ENCODE measurements around the gene ZNF445.

ZNF445 gene

DNA sequence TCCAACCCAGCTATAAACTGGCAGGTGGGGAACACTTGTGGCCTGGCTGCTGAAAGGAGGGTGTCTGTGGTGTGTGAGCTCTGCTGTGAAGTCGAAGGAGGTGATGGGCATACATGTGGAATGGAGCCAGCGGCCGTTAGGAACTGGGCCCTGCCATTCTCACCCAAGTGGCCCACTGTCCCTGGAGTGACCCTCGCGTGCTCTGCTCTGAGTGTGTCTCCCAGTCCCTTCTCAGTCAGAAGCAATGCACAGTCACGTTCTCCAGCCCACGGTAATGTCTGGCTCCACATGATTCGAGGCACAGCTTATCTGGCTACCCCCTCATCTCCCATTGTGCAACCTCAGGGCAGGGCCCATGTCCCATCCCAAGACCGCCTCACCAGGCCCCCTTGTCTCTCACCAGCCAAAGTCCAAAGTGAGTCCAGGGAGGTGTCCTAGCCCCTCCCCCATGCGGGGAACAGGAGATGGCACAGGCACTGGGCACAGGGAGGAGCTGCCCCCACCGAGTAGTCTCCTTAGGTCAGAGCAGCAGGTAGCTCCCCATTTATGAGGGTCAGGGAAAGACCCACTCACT, 62.9 kb downstream of the ZNF445 start:
- H3K4me3 ChIP-seq (ENCODE audit: low read depth, low read length), result no peak overlapping the region
- TF ChIP-seq, protein P1, sequence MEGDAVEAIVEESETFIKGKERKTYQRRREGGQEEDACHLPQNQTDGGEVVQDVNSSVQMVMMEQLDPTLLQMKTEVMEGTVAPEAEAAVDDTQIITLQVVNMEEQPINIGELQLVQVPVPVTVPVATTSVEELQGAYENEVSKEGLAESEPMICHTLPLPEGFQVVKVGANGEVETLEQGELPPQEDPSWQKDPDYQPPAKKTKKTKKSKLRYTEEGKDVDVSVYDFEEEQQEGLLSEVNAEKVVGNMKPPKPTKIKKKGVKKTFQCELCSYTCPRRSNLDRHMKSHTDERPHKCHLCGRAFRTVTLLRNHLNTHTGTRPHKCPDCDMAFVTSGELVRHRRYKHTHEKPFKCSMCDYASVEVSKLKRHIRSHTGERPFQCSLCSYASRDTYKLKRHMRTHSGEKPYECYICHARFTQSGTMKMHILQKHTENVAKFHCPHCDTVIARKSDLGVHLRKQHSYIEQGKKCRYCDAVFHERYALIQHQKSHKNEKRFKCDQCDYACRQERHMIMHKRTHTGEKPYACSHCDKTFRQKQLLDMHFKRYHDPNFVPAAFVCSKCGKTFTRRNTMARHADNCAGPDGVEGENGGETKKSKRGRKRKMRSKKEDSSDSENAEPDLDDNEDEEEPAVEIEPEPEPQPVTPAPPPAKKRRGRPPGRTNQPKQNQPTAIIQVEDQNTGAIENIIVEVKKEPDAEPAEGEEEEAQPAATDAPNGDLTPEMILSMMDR (IDR thresholded peaks at IDR 0.05; ENCODE audit: borderline replicate concordance, insufficient read depth, low read depth, low read length), result no peak

DNA sequence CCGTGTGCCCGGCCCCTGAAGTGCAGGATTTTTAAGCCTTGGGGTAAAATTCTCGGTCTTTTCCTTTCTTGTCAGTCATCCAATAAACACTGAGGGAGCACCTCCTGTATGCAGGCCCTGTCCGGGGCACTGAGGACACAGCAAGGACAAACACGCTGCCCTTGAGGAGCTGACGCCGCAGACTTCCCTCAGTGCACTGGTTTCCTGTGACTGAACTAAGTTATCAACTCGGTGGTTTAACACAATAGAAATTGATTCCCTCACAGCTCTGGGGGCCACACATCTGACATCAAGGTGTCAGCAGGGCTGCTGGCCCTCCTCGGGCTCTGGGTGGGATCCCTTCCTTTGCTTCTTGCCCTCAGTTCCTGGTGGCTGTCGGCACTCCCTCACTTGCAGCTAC, 65.1 kb downstream of the ZNF445 start:
- H3K4me3 ChIP-seq (ENCODE audit: low read depth, low read length), result no peak overlapping the region
- TF ChIP-seq, protein P1 (IDR thresholded peaks at IDR 0.05; ENCODE audit: borderline replicate concordance, insufficient read depth, low read depth, low read length), result no peak

DNA sequence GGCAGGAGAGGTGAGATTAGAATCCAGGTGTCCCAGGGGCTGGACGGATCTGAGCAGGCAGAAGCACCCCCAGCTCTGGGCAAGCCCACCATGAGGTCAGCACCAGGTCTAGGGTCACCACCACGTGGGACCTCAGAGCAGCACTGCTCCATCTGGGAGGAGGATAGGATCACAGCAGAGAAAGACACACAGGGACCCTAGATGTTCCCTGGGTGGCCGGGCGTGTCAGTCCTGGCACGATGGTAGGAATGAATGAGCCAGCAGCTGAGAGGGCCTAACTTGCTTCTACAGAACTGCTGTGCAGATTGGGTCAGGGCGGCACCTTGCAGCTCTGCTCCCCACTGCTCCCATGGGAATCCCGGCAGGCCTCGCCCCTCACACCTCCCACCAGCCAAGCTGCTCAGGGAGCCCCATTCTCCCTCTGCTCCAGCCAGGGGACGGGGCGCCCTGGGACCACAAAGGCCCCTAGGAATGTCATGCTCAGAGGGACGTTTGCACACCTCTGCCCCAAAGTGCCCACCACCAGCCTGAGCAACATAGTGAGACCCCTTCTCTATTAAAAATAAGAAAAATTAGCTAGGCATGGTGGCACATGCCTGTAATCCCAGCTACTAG, 66.3 kb downstream of the ZNF445 start:
- H3K4me3 ChIP-seq (ENCODE audit: low read depth, low read length), result no peak overlapping the region
- TF ChIP-seq, protein P1 (IDR thresholded peaks at IDR 0.05; ENCODE audit: borderline replicate concordance, insufficient read depth, low read depth, low read length), result no peak

DNA sequence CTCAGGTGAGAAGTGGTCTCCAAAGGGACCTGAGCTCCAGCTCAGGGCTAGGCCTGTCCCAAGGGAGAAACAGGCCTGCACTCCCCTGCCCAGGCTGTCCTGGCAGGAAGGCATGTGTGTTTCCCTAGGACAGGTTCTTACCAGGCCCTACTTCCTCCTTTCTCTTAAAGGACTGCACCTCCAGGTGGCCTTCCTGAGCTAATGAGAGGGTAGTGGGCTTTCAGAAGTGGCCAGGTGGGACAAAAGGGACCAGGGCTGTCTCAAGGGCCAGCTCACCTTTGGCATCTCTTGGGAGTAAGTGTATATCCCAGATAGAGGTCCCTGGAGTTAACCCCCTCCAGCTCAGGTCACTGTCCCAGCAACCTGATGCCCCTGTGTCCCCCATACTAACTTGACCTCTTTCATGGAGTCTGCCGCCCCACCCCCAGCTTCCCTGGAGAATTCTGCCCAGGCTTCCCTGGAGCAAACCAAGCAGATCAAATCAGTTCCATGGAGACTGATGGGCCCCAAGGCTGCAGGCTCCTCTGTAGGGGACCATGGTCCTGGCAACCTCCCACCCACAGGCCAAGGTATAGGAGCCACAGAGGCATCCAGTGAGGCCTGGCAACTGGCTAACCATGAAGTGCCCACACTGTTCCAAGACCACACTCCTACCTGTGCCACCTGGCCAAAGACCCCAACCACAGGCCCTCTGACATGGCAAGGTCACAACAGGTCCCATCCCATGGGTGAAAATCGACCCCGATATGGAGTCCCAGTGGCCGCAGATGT, 67.6 kb downstream of the ZNF445 start:
- H3K4me3 ChIP-seq (ENCODE audit: low read depth, low read length), result no peak overlapping the region
- TF ChIP-seq, protein P1 (IDR thresholded peaks at IDR 0.05; ENCODE audit: borderline replicate concordance, insufficient read depth, low read depth, low read length), result no peak

DNA sequence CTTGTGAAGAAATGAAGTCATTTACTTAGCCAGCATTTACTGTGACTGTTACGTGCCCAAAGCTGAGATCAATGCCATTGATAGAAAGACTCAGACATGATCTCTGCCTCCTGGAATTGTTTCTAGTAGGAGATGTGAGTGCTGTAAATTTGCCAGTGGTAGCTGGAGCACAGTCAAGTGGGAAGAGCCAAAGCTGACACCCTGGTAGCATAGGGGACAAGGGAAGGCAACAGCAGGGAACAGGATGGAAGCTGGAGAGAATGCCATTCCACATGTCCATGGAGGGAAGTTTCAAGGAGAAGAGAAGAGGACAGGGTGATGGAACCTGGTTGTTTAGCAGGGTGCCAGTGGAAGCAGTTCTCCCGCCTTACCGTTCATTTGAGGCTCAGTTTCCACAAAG, 74.9 kb downstream of the ZNF445 start:
- TF ChIP-seq, protein P1 (IDR thresholded peaks at IDR 0.05; ENCODE audit: borderline replicate concordance, insufficient read depth, low read depth, low read length), result no peak
- H3K4me3 ChIP-seq (ENCODE audit: low read depth, low read length), result no peak overlapping the region

DNA sequence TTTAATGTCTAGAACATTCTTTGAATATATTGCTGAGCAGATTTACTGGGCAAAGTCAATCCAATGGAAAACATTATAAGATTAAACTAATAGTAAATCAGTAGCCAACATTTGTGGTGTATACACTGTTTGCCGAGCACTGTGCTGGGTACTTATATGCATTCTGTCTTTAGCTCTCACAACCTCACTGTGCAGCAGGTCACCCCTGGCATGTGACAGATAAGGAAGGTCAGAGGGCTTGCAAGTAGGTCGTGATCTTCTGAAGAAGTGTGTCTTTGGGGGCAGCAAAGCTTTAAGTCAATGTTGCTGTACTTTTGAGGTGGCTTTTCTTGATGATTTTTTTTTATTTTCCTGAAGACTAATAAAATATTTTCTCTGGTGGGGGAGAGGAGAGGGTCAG, 76.7 kb downstream of the ZNF445 start:
- no peak overlapping the region for H3K4me3 ChIP-seq (ENCODE audit: low read depth, low read length)
- TF ChIP-seq, protein P1 (IDR thresholded peaks at IDR 0.05; ENCODE audit: borderline replicate concordance, insufficient read depth, low read depth, low read length), result no peak
